AG04450 (cell line): ENCODE results near the gene AMOT. TPM values are rescaled to one million over a fixed set of nuclear protein-coding genes. Genes with fewer than 3 reads are reported as not detected.
A peak's percentile ranks its signal among the peaks of the same experiment; 100 is the strongest.

Source experiments
- CTCF ChIA-PET: fragments of 300-600, 350-600 bp; formaldehyde crosslinking; extraction: SDS; loops from one replicate; lab custom pipeline; 2022; ENCODE audit warnings: antibody characterized with exemption, inconsistent platforms; lab: Charles Lee
- POLR2A ChIA-PET: fragments of 350-600 bp; formaldehyde crosslinking; extraction: SDS; loops from one replicate; lab custom pipeline; 2021; ENCODE audit warnings: antibody characterized with exemption, inconsistent platforms; lab: Yijun Ruan, JAX
- DNase-seq: peaks from one replicate; pipeline ENCODE4 v3.0.0-alpha.2; 2011; ENCODE audit warnings: low read depth, low spot score
- H3K27ac ChIP-seq: one replicate; pipeline ENCODE4 v1.5.1; 2012; ENCODE audit warnings: low read depth, low read length, control low read depth
- H3K27me3 ChIP-seq: one replicate; pipeline ENCODE4 v1.6.0; 2012; ENCODE audit warnings: low read length; ENCODE audit not compliant: control insufficient read depth, insufficient read depth
- H3K4me3 ChIP-seq: 2 replicates; pipeline ENCODE4 v1.5.1; 2011; ENCODE audit warnings: mild to moderate bottlenecking, low read depth, low read length, control low read depth
- H3K9me3 ChIP-seq: 2 replicates; pipeline ENCODE4 v1.5.1; 2012; ENCODE audit warnings: low read length; ENCODE audit not compliant: control insufficient read depth, insufficient read depth
- CTCF ChIP-seq: IDR thresholded peaks from 2 replicates; pipeline ENCODE4 v1.5.1; 2011; ENCODE audit warnings: low read depth, low read length, control low read depth, inconsistent platforms
- polyA plus RNA-seq: library from polyadenylated mRNA; depleted of rRNA; stranded (reverse); fragments of >200 nt; gene quantifications from 2 replicates; pipeline ENCODE4 v1.2.3, GENCODE V29; 2011

The AMOT gene
- polyA plus RNA-seq, 1 experiment: 9.6 TPM

GRCh38 chrX:112874614-112875013, 34.0 kb upstream of the AMOT start:
- ChIA-PET CTCF (no interaction called here), POLR2A (no interaction called here)
- H3K27ac ChIP-seq: no peak overlapping the region
- H3K27me3 ChIP-seq: no peaks in the 10 kb centered on the region
- no peaks in the 10 kb centered on the region for H3K9me3 ChIP-seq
- no peak overlapping the region for H3K4me3 ChIP-seq
- no peak for DNase-seq
- TF ChIP-seq CTCF: no peak

GRCh38 chrX:112874175-112874574, 33.5 kb upstream of the AMOT start:
- DNase-seq: no peak
- POLR2A ChIA-PET: no interaction called here

GRCh38 chrX:112868586-112868985, 28.0 kb upstream of the AMOT start:
- Histone ChIP-seq H3K27ac (no peak overlapping the region), H3K9me3 (no peaks in the 10 kb centered on the region), H3K4me3 (no peak overlapping the region), H3K27me3 (no peaks in the 10 kb centered on the region)
- DNase-seq: no peak
- no peak for TF ChIP-seq CTCF
- POLR2A ChIA-PET: no interaction called here
- CTCF ChIA-PET: no interaction called here

More at GRCh38 chrX:112874175-112874574, 33.5 kb upstream of the AMOT start:
- TF ChIP-seq CTCF: 0 out of 2 replicates have a peak, but pooled peaks have one; percentile 13
- CTCF ChIA-PET: no interaction called here
- H3K27me3 ChIP-seq: no peaks in the 10 kb centered on the region
- no peak overlapping the region for H3K27ac ChIP-seq
- H3K9me3 ChIP-seq: no peaks in the 10 kb centered on the region
- H3K4me3 ChIP-seq: no peak overlapping the region

- Histone ChIP-seq H3K9me3 (no peaks in the 10 kb centered on the region), H3K4me3 (no peak overlapping the region), H3K27me3 (no peaks in the 10 kb centered on the region), H3K27ac (no peak overlapping the region)
- no peak for TF ChIP-seq CTCF
- DNase-seq: no peak
- ChIA-PET CTCF (no interaction called here), POLR2A (no interaction called here)
Measured at GRCh38 chrX:112867570-112867969, 26.9 kb upstream of the AMOT start.

GRCh38 chrX:112866175-112866574, 25.5 kb upstream of the AMOT start:
- Histone ChIP-seq H3K9me3 (no peaks in the 10 kb centered on the region), H3K27me3 (no peaks in the 10 kb centered on the region), H3K4me3 (no peak overlapping the region), H3K27ac (no peak overlapping the region)
- TF ChIP-seq CTCF: no peak
- ChIA-PET POLR2A (no interaction called here), CTCF (no interaction called here)
- no peak for DNase-seq
